A549 (cell line): Measurements from ENCODE around the gene PRKN. TPM values are rescaled to one million over a fixed set of nuclear protein-coding genes. Genes with fewer than 3 reads are reported as not detected.

ENCODE experiments used
- ATAC-seq, 2 experiments: fragments of 200-7000 bp in 1 of 2; fragments of >200 bp in 1 of 2; cut with Nextera tagmentation in 1 of 2; cut with Tn5 transposase in 1 of 2; 3 replicates each; pipeline versions ENCODE4 v1.8.0 to v1.9.1; 2018 to 2020; ENCODE audit warnings: mild to moderate bottlenecking in 1 of 2, moderate library complexity in 1 of 2
- CTCF ChIA-PET: fragments of 300-600 bp; sonication (Branson Sonifier 250); formaldehyde crosslinking; extraction: SDS; loops from one replicate; lab custom pipeline; 2021; ENCODE audit warnings: antibody characterized with exemption, inconsistent platforms; lab: Yijun Ruan, JAX
- POLR2A ChIA-PET: fragments of 350-600 bp; formaldehyde crosslinking; extraction: SDS; loops from one replicate; lab custom pipeline; 2021; ENCODE audit warnings: antibody characterized with exemption, inconsistent platforms; lab: Yijun Ruan, JAX
- DNase-seq, 2 experiments: peaks; one replicate each; pipeline versions ENCODE4 v3.0.0 to v3.0.0-alpha.2; 2011 to 2016; ENCODE audit warnings: low read depth in 1 of 2, low spot score in 1 of 2
- FAIRE-seq: peaks from 2 replicates; lab custom pipeline; 2011; peaks lifted over from hg19 to GRCh38; lab: Jason Lieb, UNC
- H3K27ac ChIP-seq, 2 experiments: fragments of >200 bp; sonication (Bioruptor Twin); formaldehyde crosslinking; 3 replicates each; pipeline ENCODE4 v1.5.1; 2016 to 2017
- H3K4me1 ChIP-seq: fragments of >200 bp; sonication (Bioruptor Twin); formaldehyde crosslinking; 3 replicates; pipeline ENCODE4 v1.6.1; 2016
- H3K4me2 ChIP-seq: fragments of >200 bp; sonication (Bioruptor Twin); formaldehyde crosslinking; 3 replicates; pipeline ENCODE4 v1.6.1; 2016
- H3K4me3 ChIP-seq: fragments of >200 bp; sonication (Bioruptor Twin); formaldehyde crosslinking; 3 replicates; pipeline ENCODE4 v1.5.1; 2016
- H3K9me3 ChIP-seq: fragments of >200 bp; sonication (Bioruptor Twin); formaldehyde crosslinking; 3 replicates; pipeline ENCODE4 v1.6.1; 2016
- CBX2 ChIP-seq: fragments of 200-600 bp; sonication (generic); IDR thresholded peaks from 2 replicates; pipeline ENCODE4 v1.6.1; 2016; ENCODE audit warnings: low read depth, mild to moderate bottlenecking, borderline replicate concordance
- CHD2 ChIP-seq: fragments of 150-350 bp; IDR thresholded peaks from 2 replicates; pipeline ENCODE4 v1.6.1; 2014; ENCODE audit warnings: low read length; ENCODE audit not compliant: partially characterized antibody
- ELK1 ChIP-seq: fragments of 150-350 bp; IDR thresholded peaks from 2 replicates; pipeline ENCODE4 v1.6.1; 2014; ENCODE audit warnings: low read depth, mild to moderate bottlenecking, low read length
- ESRRA ChIP-seq: fragments of 150-350 bp; IDR thresholded peaks from 2 replicates; pipeline ENCODE4 v1.6.1; 2014; ENCODE audit warnings: mild to moderate bottlenecking, low read length, borderline replicate concordance
- FOSB ChIP-seq: fragments of 250-450 bp; sonication (Bioruptor Pico); IDR thresholded peaks from 2 replicates; pipeline ENCODE4 v1.5.0; 2020; ENCODE audit warnings: mild to moderate bottlenecking, moderate library complexity
- GATA3 ChIP-seq: IDR thresholded peaks from 2 replicates; pipeline ENCODE4 v1.6.1; 2012; ENCODE audit warnings: borderline replicate concordance
- HEYL ChIP-seq: fragments of 250-450 bp; sonication (Bioruptor Pico); IDR thresholded peaks from 2 replicates; pipeline ENCODE4 v1.8.0; 2021; ENCODE audit warnings: mild to moderate bottlenecking, moderate library complexity
- HOXB13 ChIP-seq: fragments of 250-450 bp; sonication (Bioruptor Pico); IDR thresholded peaks from 2 replicates; pipeline ENCODE4 v1.5.0; 2020; ENCODE audit warnings: low read depth, mild to moderate bottlenecking, moderate library complexity
- HOXB5 ChIP-seq: fragments of 250-450 bp; sonication (Bioruptor Pico); IDR thresholded peaks from 2 replicates; pipeline ENCODE4 v1.5.0; 2020; ENCODE audit warnings: mild to moderate bottlenecking, moderate library complexity
- JUN ChIP-seq, 2 experiments: fragments of >200 bp; sonication (Bioruptor Twin); formaldehyde crosslinking; IDR thresholded peaks; 2 replicates in 1 of 2; 3 replicates in 1 of 2; pipeline ENCODE4 v1.6.1; 2016 to 2017
- JUNB ChIP-seq: fragments of >200 bp; sonication (Bioruptor Twin); formaldehyde crosslinking; IDR thresholded peaks from 2 replicates; pipeline ENCODE4 v1.6.1; 2016
- NR3C1 ChIP-seq: fragments of >200 bp; sonication (Bioruptor Twin); formaldehyde crosslinking; IDR thresholded peaks from 3 replicates; pipeline ENCODE4 v1.6.1; 2017
- POLR2A ChIP-seq: IDR thresholded peaks from 2 replicates; pipeline ENCODE4 v1.6.1; 2012; ENCODE audit warnings: mild to moderate bottlenecking, low read length
- RAD21 ChIP-seq, 2 experiments: fragments of >200 bp in 1 of 2; sonication (Bioruptor Twin) in 1 of 2; formaldehyde crosslinking in 1 of 2; IDR thresholded peaks in 1 of 2; conservative IDR thresholded peaks in 1 of 2; 2 replicates in 1 of 2; 3 replicates in 1 of 2; pipeline ENCODE4 v1.6.1; 2012 to 2018; ENCODE audit warnings: inconsistent platforms in 1 of 2
- REST ChIP-seq: fragments of 200-600 bp; sonication (generic); IDR thresholded peaks from 2 replicates; pipeline ENCODE4 v1.6.1; 2016; ENCODE audit warnings: antibody characterized with exemption, mild to moderate bottlenecking, moderate library complexity
- RNF2 ChIP-seq: fragments of 200-600 bp; sonication (generic); IDR thresholded peaks from 2 replicates; pipeline ENCODE4 v1.6.1; 2016; ENCODE audit warnings: low read depth, mild to moderate bottlenecking, antibody characterized with exemption, moderate library complexity, borderline replicate concordance
- SMC3 ChIP-seq: fragments of >200 bp; sonication (Bioruptor Twin); formaldehyde crosslinking; IDR thresholded peaks from 3 replicates; pipeline ENCODE4 v1.6.1; 2018; ENCODE audit warnings: inconsistent platforms
- SREBF2 ChIP-seq: fragments of 450-650 bp; IDR thresholded peaks from 2 replicates; pipeline ENCODE4 v1.6.1; 2014; ENCODE audit warnings: mild to moderate bottlenecking, moderate library complexity
- TFCP2L1 ChIP-seq: fragments of 250-450 bp; sonication (Bioruptor Pico); IDR thresholded peaks from 2 replicates; pipeline ENCODE4 v1.5.0; 2021; ENCODE audit warnings: mild to moderate bottlenecking
- USF2 ChIP-seq: fragments of 450-650 bp; IDR thresholded peaks from 2 replicates; pipeline ENCODE4 v1.6.1; 2014; ENCODE audit warnings: antibody characterized with exemption
- ZC3H11A ChIP-seq: fragments of 450-650 bp; IDR thresholded peaks from 2 replicates; pipeline ENCODE4 v1.6.1; 2014; ENCODE audit warnings: antibody characterized with exemption, mild to moderate bottlenecking
- ZSCAN20 ChIP-seq: fragments of 250-450 bp; sonication (Bioruptor Pico); IDR thresholded peaks from 2 replicates; pipeline ENCODE4 v1.8.0; 2022; ENCODE audit warnings: mild to moderate bottlenecking, moderate library complexity
- WGBS: methylation state at CpG from one replicate; pipeline ENCODE4 v1.1.6; 2017; ENCODE audit errors: missing lambda C conversion rate; 5-methylcytosine and 5-hydroxymethylcytosine counted together
- polyA plus RNA-seq, 4 experiments: library from polyadenylated mRNA; depleted of rRNA in 3 of 4; stranded (reverse); fragments of >200 nt; fragmentation: RNase III in 1 of 4; extraction: RNeasy Plus Mini Kit Qiagen cat#74134 plus additional on column Dnase treatment in 1 of 4; gene quantifications; 2 replicates in 3 of 4; 3 replicates in 1 of 4; pipeline ENCODE4 v1.2.3, GENCODE V29; 2011 to 2017
- TF ChIP-seq, protein P1 (sequence below): fragments of >200 bp; sonication (Bioruptor Twin); formaldehyde crosslinking; IDR thresholded peaks from 3 replicates; pipeline ENCODE4 v1.6.1; 2016

Gene PRKN
- polyA plus RNA-seq, 2 of the 4 experiments (the other 2 are of a cell fraction), result 0.36 to 0.39 TPM

- H3K27ac ChIP-seq, result no peak overlapping the region
- FAIRE-seq (no peak), DNase-seq (no peak), ATAC-seq (no peak)
- ChIA-PET POLR2A (no interaction called here), CTCF (no interaction called here)
- 55% methylated on average over 6 of the region's 6 CpGs for WGBS
- TF ChIP-seq USF2 (no peak), ZSCAN20 (CRISPR knock-in tag) (no peak), SREBF2 (no peak), GATA3 (no peak), ESRRA (no peak), NR3C1 (no peak), ZC3H11A (no peak), CBX2 (no peak), ELK1 (no peak), HOXB13 (CRISPR knock-in tag) (no peak), RAD21 (conservative IDR thresholded peaks at IDR 0.05 in 1 of 2, IDR thresholded peaks at IDR 0.05 in 1 of 2) (no peak), RNF2 (no peak), POLR2A (no peak), HEYL (CRISPR knock-in tag) (no peak), JUNB (no peak)
- TF ChIP-seq, protein P1, sequence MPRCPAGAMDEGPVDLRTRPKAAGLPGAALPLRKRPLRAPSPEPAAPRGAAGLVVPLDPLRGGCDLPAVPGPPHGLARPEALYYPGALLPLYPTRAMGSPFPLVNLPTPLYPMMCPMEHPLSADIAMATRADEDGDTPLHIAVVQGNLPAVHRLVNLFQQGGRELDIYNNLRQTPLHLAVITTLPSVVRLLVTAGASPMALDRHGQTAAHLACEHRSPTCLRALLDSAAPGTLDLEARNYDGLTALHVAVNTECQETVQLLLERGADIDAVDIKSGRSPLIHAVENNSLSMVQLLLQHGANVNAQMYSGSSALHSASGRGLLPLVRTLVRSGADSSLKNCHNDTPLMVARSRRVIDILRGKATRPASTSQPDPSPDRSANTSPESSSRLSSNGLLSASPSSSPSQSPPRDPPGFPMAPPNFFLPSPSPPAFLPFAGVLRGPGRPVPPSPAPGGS, result no peak
- no peaks in the 10 kb centered on the region for H3K9me3 ChIP-seq
- H3K4me3 ChIP-seq, result no peak overlapping the region
- H3K4me1 ChIP-seq, result no peaks in the 10 kb centered on the region
- H3K4me2 ChIP-seq, result no peak overlapping the region
These were observed 990.7 kb downstream of the PRKN start for GRCh38 chr6:161736781-161737292.

DNA sequence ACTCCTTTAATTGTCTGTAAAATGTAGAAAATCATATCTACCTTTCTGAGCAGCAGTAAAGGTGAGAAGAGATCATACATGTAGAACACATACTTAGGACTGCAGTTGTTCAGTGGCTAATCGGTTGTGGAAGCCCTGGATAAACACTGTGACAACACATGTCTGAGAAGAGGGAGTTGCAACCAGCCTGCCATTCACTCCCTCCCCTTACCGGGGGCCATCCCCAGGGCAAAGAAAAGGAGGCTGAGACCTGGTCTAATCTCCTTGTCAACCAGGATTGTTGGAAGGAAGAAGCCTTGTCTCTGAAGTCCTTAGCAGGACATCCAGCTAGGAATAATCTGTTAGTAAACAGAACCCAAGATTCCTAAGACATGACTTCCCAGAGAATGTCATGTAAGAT is 991.2 kb downstream of the PRKN start:
- TF ChIP-seq HOXB5 (no peak), NR3C1 (no peak), REST (no peak), JUNB (no peak), FOSB (no peak), JUN (IDR thresholded peaks at IDR 0.05) (no peak), SMC3 (no peak), RNF2 (no peak), TFCP2L1 (no peak), GATA3 (no peak), CHD2 (no peak)
- WGBS, result 6% methylated on average over 2 of the region's 2 CpGs
- CTCF ChIA-PET, result no interaction called here

More for the DNA sequence above, 991.2 kb downstream of the PRKN start:
- Histone ChIP-seq H3K4me1 (no peaks in the 10 kb centered on the region), H3K4me3 (no peak overlapping the region), H3K9me3 (no peaks in the 10 kb centered on the region), H3K27ac (no peak overlapping the region), H3K4me2 (no peak overlapping the region)
- POLR2A ChIA-PET, result no interaction called here
- FAIRE-seq, result no peak
- DNase-seq, result no peak
- ATAC-seq, result no peak
